Omental fat pad (tissue), 4 donors: ENCODE data around the gene C11orf68. TPM values are rescaled to one million over a fixed set of nuclear protein-coding genes. Genes with fewer than 3 reads are reported as not detected.

Experiments
- ATAC-seq: fragments of 150-250 bp; one replicate; pipeline ENCODE4 v1.9.1; 2016; ENCODE audit warnings: mild to moderate bottlenecking, moderate library complexity; ENCODE audit not compliant: low FRiP score
- DNase-seq: peaks from one replicate; pipeline ENCODE4 v3.0.0-alpha.2; 2019; ENCODE audit warnings: low spot score
- CTCF ChIP-seq, 3 donors: fragments of 450-650 bp; IDR thresholded peaks; one replicate each; pipeline ENCODE4 v1.5.1; 2016 to 2017; ENCODE audit warnings: antibody characterized with exemption in 3 of 3, mild to moderate bottlenecking in 3 of 3, moderate library complexity in 2 of 3
- total RNA-seq, 4 donors: library from RNA; depleted of rRNA; stranded (reverse); fragments of >200 nt; gene quantifications; one replicate each; pipeline ENCODE4 v1.1.0, GENCODE V29; 2016

C11orf68 gene
- total RNA-seq, 4 donors from 2014 or later, result 14.0 to 18.8 (median 17.5) TPM

- DNase-seq (peak; percentile 86), ATAC-seq (peak; percentile 95)
- no peak for TF ChIP-seq CTCF (IDR thresholded peaks at IDR 0.05)
These were observed 18.6 kb downstream of the C11orf68 start, which contains the start of gene FOSL1 for GRCh38 chr11:65900125-65900898. FOSL1 (minus strand) TSS chr11:65900388; CDS start chr11:65900339, 49 bp downstream.

GRCh38 chr11:65899356-65900124 lies 19.3 kb downstream of the C11orf68 start:
- no peak for TF ChIP-seq CTCF (IDR thresholded peaks at IDR 0.05)
- ATAC-seq (peak; percentile 44), DNase-seq (no peak)

GRCh38 chr11:65898656-65899355 lies 20.1 kb downstream of the C11orf68 start:
- no peak for DNase-seq
- ATAC-seq, result no peak
- TF ChIP-seq CTCF (IDR thresholded peaks at IDR 0.05), result no peak

GRCh38 chr11:65897020-65897471 lies 21.8 kb downstream of the C11orf68 start:
- TF ChIP-seq CTCF (IDR thresholded peaks at IDR 0.05), result no peak
- ATAC-seq (no peak), DNase-seq (no peak)

- DNase-seq, result no peak
- no peak for ATAC-seq
- no peak for TF ChIP-seq CTCF (IDR thresholded peaks at IDR 0.05)
These were observed 22.5 kb downstream of the C11orf68 start for GRCh38 chr11:65896034-65896999.

- no peak for TF ChIP-seq CTCF (IDR thresholded peaks at IDR 0.05)
- DNase-seq (no peak), ATAC-seq (no peak)
These were observed 23.3 kb downstream of the C11orf68 start for GRCh38 chr11:65895482-65895981.
